NCI-H1092 treated with DMSO at 0.1 percent for 48 hours (cell line): ENCODE data around the gene CUL9.
A peak's percentile ranks its signal among the peaks of the same experiment; 100 is the strongest.

ENCODE experiments used
- DNase-seq: peaks from one replicate; lab custom pipeline; 2025; lab: John Stamatoyannopoulos, UW

CUL9 gene

GRCh38 chr6:43200541-43200940 is 18.5 kb downstream of the CUL9 start:
- DNase-seq = no peak

GRCh38 chr6:43202451-43202850 is 20.5 kb downstream of the CUL9 start:
- DNase-seq = no peak

- DNase-seq = no peak
These were observed 21.2 kb downstream of the CUL9 start for GRCh38 chr6:43203029-43203717.

GRCh38 chr6:43203718-43204095 is 21.7 kb downstream of the CUL9 start:
- no peak for DNase-seq

- no peak for DNase-seq
These were observed 22.5 kb downstream of the CUL9 start for GRCh38 chr6:43204271-43205105.

- no peak for DNase-seq
These were observed 23.9 kb downstream of the CUL9 start for GRCh38 chr6:43205849-43206248.

GRCh38 chr6:43207286-43207685 is 25.3 kb downstream of the CUL9 start:
- no peak for DNase-seq

- no peak for DNase-seq
These were observed 30.0 kb downstream of the CUL9 start for GRCh38 chr6:43211955-43212354.

GRCh38 chr6:43213431-43213830 is 31.4 kb downstream of the CUL9 start:
- DNase-seq = no peak

GRCh38 chr6:43215066-43215465 is 33.1 kb downstream of the CUL9 start:
- DNase-seq = no peak

- DNase-seq = no peak
These were observed 34.2 kb downstream of the CUL9 start for GRCh38 chr6:43216200-43216599.

- DNase-seq = peak; percentile 86
These were observed 35.4 kb downstream of the CUL9 start for GRCh38 chr6:43217351-43217750.

GRCh38 chr6:43219119-43219518 is 37.1 kb downstream of the CUL9 start:
- no peak for DNase-seq

GRCh38 chr6:43219814-43220213 is 37.8 kb downstream of the CUL9 start:
- no peak for DNase-seq

- DNase-seq = no peak
These were observed 38.5 kb downstream of the CUL9 start for GRCh38 chr6:43220439-43220951.

GRCh38 chr6:43221046-43221972 is 39.3 kb downstream of the CUL9 start:
- no peak for DNase-seq

GRCh38 chr6:43222418-43223059 is 40.5 kb downstream of the CUL9 start:
- no peak for DNase-seq

- DNase-seq = no peak
These were observed 41.2 kb downstream of the CUL9 start for GRCh38 chr6:43223175-43223574.

- DNase-seq = no peak
These were observed 44.3 kb downstream of the CUL9 start for GRCh38 chr6:43226192-43226851.

- peak; percentile 71 for DNase-seq
These were observed 47.2 kb downstream of the CUL9 start, which contains the start of gene DNPH1 for GRCh38 chr6:43228951-43229802. DNPH1 (minus strand) TSS chr6:43229481; CDS start chr6:43229456, 25 bp downstream.
